HepG2 (cell line): Measurements from ENCODE around the gene DSN1. TPM values are rescaled to one million over a fixed set of nuclear protein-coding genes. Genes with fewer than 3 reads are reported as not detected.
A peak's percentile ranks its signal among the peaks of the same experiment; 100 is the strongest.

Experiments
- ATAC-seq: fragments of 200-7000 bp; cut with Tn5 transposase; 3 replicates; pipeline ENCODE4 v1.9.1; 2020; ENCODE audit warnings: mild to moderate bottlenecking, moderate library complexity
- BruUV-seq: library from RNA; stranded (reverse); fragments of 400-500 nt; replicated peaks from 2 replicates; lab custom pipeline; 2021; lab: Mats Ljungman, UMichigan
- CTCF ChIA-PET: fragments of 300-600 bp; formaldehyde crosslinking; extraction: SDS; loops from one replicate; lab custom pipeline; 2021; ENCODE audit warnings: low total read pairs, inconsistent platforms, low intra/inter-chr PET ratio; lab: Yijun Ruan, JAX
- POLR2A ChIA-PET: fragments of 350-600 bp; sonication (Branson Sonifier 250); formaldehyde crosslinking; loops from one replicate; lab custom pipeline; 2020; ENCODE audit warnings: antibody characterized with exemption, inconsistent platforms; lab: Yijun Ruan, JAX
- DNase-seq: peaks from one replicate; pipeline ENCODE4 v3.0.0-alpha.2; 2015; ENCODE audit warnings: low spot score
- FAIRE-seq: peaks from 3 replicates; lab custom pipeline; 2011; peaks lifted over from hg19 to GRCh38; lab: Jason Lieb, UNC
- H2AFZ ChIP-seq: one replicate; pipeline ENCODE4 v1.6.1; 2011; ENCODE audit warnings: low read length, inconsistent platforms
- H3K27ac ChIP-seq: fragments of 300-600 bp; 3 replicates; pipeline ENCODE4 v1.8.0; 2011; ENCODE audit warnings: mixed run types, mild to moderate bottlenecking, mixed read lengths, low read length, inconsistent platforms; ENCODE audit not compliant: insufficient read depth; ENCODE audit errors: extremely low read length
- H3K27me3 ChIP-seq, 2 experiments: fragments of 200-600 bp in 1 of 2; 2 replicates in 1 of 2; 3 replicates in 1 of 2; pipeline versions ENCODE4 v1.6.0 to v1.8.0; 2011; ENCODE audit warnings: low read length in 2 of 2, mild to moderate bottlenecking in 2 of 2, moderate library complexity in 2 of 2, inconsistent platforms in 1 of 2; ENCODE audit not compliant: insufficient read depth in 2 of 2, control insufficient read depth in 1 of 2
- H3K36me3 ChIP-seq, 2 experiments: fragments of 200-600 bp in 1 of 2; replicated peaks in 1 of 2; 2 replicates in 1 of 2; 3 replicates in 1 of 2; pipeline versions ENCODE4 v1.5.1 to v1.8.0; 2011; ENCODE audit warnings: low read length in 2 of 2, inconsistent platforms in 1 of 2; ENCODE audit not compliant: insufficient read depth in 2 of 2, control insufficient read depth in 1 of 2
- H3K4me1 ChIP-seq: 2 replicates; pipeline ENCODE4 v1.5.1; 2012; ENCODE audit warnings: low read length, inconsistent platforms; ENCODE audit not compliant: insufficient read depth
- H3K4me2 ChIP-seq: 2 replicates; pipeline ENCODE4 v1.6.0; 2011; ENCODE audit warnings: low read depth, low read length, inconsistent platforms
- H3K4me3 ChIP-seq, 3 experiments: fragments of 200-600 bp in 1 of 3; sonication (generic), shearing (Covaris generic) in 1 of 3; replicated peaks in 1 of 3; 2 replicates each; pipeline ENCODE4 v1.5.1; 2011 to 2016; ENCODE audit warnings: low read length in 3 of 3, inconsistent platforms in 2 of 3, low read depth in 2 of 3, mild to moderate bottlenecking in 2 of 3, control low read depth in 1 of 3, mixed read lengths in 1 of 3; ENCODE audit not compliant: insufficient read depth in 1 of 3
- H3K79me2 ChIP-seq: one replicate; pipeline ENCODE4 v1.6.1; 2011; ENCODE audit warnings: low read length, inconsistent platforms; ENCODE audit not compliant: insufficient read depth
- H3K9ac ChIP-seq: 2 replicates; pipeline ENCODE4 v1.6.0; 2011; ENCODE audit warnings: mild to moderate bottlenecking, low read depth, low read length, inconsistent platforms; ENCODE audit not compliant: insufficient read depth
- H3K9me3 ChIP-seq: 2 replicates; pipeline ENCODE4 v1.5.1; 2012; ENCODE audit warnings: mild to moderate bottlenecking, low read length
- H4K20me1 ChIP-seq: 2 replicates; pipeline ENCODE4 v1.6.0; 2011; ENCODE audit warnings: inconsistent platforms, mild to moderate bottlenecking, low read length, moderate library complexity; ENCODE audit not compliant: insufficient read depth
- DMAP1 ChIP-seq: IDR thresholded peaks from 2 replicates; pipeline ENCODE4 v1.6.1; 2016
- FOXK1 ChIP-seq: sonication (generic); formaldehyde crosslinking; IDR thresholded peaks from 2 replicates; pipeline ENCODE4 v1.4.0; 2020; ENCODE audit warnings: low read depth, missing genetic modification reagents, borderline replicate concordance
- HOXA3 ChIP-seq: sonication (generic); formaldehyde crosslinking; IDR thresholded peaks from 2 replicates; pipeline ENCODE4 v1.5.0; 2020; ENCODE audit warnings: missing genetic modification reagents
- MIER2 ChIP-seq: IDR thresholded peaks from 2 replicates; pipeline ENCODE4 v1.6.1; 2016; ENCODE audit warnings: missing biosample characterization, missing genetic modification reagents
- PHF20 ChIP-seq: sonication (generic); formaldehyde crosslinking; IDR thresholded peaks from 2 replicates; pipeline ENCODE4 v1.5.0; 2020; ENCODE audit warnings: mild to moderate bottlenecking, missing genetic modification reagents
- SAFB2 ChIP-seq: sonication (generic); formaldehyde crosslinking; IDR thresholded peaks from 2 replicates; pipeline ENCODE4 v1.5.1; 2020; ENCODE audit warnings: missing genetic modification reagents, low read depth, mild to moderate bottlenecking, borderline replicate concordance
- TOPORS ChIP-seq: sonication (generic); formaldehyde crosslinking; IDR thresholded peaks from 2 replicates; pipeline ENCODE4 v1.8.0; 2023; ENCODE audit warnings: mild to moderate bottlenecking, missing genetic modification reagents
- ZNF883 ChIP-seq: sonication (generic); formaldehyde crosslinking; IDR thresholded peaks from 2 replicates; pipeline ENCODE4 v1.5.1; 2020; ENCODE audit warnings: mild to moderate bottlenecking, missing genetic modification reagents; ENCODE audit errors: not compliant biosample characterization
- WGBS: methylation state at CpG from one replicate; pipeline ENCODE4 v1.1.6; 2017; ENCODE audit warnings: low lambda C conversion rate; 5-methylcytosine and 5-hydroxymethylcytosine counted together
- in situ Hi-C: cut with HindIII; loops from 2 replicates; pipeline ENCODE4 v1.10.0; 2017; ENCODE audit warnings: low pct_unique_long_range_greater_than_20kb; ENCODE audit not compliant: extremely low pct_ligation_motif_present
- intact Hi-C: fragments of 100-400 bp; cut with micrococcal nuclease; formaldehyde crosslinking; loops from one replicate; pipeline ENCODE4 v1.10.0; 2022; ENCODE audit not compliant: unreplicated experiment
- polyA plus RNA-seq, 8 experiments: library from polyadenylated mRNA; depleted of rRNA in 3 of 8; stranded (reverse) in 7 of 8; unstranded in 1 of 8; fragments of >200 nt; fragmentation: Illumina TruSeq in 4 of 8; extraction: Trizol in 4 of 8; gene quantifications; 2 replicates each; pipeline versions ENCODE4 v1.2.1 to v1.2.3, GENCODE V29; 2011 to 2016; ENCODE audit warnings: low read depth in 4 of 8, missing spikeins in 1 of 8, mixed read lengths in 1 of 8; ENCODE audit not compliant: insufficient read depth in 1 of 8
- total RNA-seq, 5 experiments: library from RNA; depleted of rRNA; stranded (reverse); fragments of >200 nt; fragmentation: Illumina TruSeq; extraction: Trizol; gene quantifications; 2 replicates each; pipeline ENCODE4 v1.2.3, GENCODE V29; 2016; ENCODE audit warnings: low read depth in 1 of 5
- TF ChIP-seq, protein P1 (sequence below): sonication (generic); formaldehyde crosslinking; IDR thresholded peaks from 2 replicates; pipeline ENCODE4 v1.4.0; 2020; ENCODE audit warnings: mild to moderate bottlenecking, missing genetic modification reagents
- TF ChIP-seq, protein P2 (sequence below), 2 experiments: IDR thresholded peaks; 2 replicates each; pipeline ENCODE4 v1.6.1; 2011 to 2012; ENCODE audit warnings: low read length in 2 of 2, borderline replicate concordance in 1 of 2, low read depth in 1 of 2, mild to moderate bottlenecking in 1 of 2, moderate library complexity in 1 of 2

Gene DSN1
- total and polyA plus RNA-seq, 2 of the 13 experiments (the other 11 are each of a cell fraction or from before 2014, with no cell fraction given): 18.7 to 53.7 TPM

DNA sequence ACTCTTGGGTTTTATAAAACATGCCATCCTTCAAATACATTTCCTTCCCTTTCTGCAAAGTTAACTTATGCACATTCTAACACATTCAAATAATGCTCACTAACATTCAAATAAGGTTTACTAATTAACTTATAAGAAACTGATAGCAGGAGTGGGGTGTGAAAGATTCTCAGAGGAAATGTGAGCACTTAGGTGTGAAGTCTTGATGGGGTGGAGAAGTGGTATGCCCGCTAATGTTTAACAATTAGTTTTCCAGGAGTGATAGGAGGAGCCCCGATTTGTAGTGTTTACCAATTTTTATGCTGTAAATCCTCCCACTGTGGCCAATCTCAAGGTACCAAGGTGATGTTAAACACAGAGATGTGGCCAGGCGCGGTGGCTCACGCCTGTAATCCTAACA, 18.3 kb upstream of the DSN1 start (continued):
- TF ChIP-seq, protein P1, sequence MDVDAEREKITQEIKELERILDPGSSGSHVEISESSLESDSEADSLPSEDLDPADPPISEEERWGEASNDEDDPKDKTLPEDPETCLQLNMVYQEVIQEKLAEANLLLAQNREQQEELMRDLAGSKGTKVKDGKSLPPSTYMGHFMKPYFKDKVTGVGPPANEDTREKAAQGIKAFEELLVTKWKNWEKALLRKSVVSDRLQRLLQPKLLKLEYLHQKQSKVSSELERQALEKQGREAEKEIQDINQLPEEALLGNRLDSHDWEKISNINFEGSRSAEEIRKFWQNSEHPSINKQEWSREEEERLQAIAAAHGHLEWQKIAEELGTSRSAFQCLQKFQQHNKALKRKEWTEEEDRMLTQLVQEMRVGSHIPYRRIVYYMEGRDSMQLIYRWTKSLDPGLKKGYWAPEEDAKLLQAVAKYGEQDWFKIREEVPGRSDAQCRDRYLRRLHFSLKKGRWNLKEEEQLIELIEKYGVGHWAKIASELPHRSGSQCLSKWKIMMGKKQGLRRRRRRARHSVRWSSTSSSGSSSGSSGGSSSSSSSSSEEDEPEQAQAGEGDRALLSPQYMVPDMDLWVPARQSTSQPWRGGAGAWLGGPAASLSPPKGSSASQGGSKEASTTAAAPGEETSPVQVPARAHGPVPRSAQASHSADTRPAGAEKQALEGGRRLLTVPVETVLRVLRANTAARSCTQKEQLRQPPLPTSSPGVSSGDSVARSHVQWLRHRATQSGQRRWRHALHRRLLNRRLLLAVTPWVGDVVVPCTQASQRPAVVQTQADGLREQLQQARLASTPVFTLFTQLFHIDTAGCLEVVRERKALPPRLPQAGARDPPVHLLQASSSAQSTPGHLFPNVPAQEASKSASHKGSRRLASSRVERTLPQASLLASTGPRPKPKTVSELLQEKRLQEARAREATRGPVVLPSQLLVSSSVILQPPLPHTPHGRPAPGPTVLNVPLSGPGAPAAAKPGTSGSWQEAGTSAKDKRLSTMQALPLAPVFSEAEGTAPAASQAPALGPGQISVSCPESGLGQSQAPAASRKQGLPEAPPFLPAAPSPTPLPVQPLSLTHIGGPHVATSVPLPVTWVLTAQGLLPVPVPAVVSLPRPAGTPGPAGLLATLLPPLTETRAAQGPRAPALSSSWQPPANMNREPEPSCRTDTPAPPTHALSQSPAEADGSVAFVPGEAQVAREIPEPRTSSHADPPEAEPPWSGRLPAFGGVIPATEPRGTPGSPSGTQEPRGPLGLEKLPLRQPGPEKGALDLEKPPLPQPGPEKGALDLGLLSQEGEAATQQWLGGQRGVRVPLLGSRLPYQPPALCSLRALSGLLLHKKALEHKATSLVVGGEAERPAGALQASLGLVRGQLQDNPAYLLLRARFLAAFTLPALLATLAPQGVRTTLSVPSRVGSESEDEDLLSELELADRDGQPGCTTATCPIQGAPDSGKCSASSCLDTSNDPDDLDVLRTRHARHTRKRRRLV: no peak
- no peak for TF ChIP-seq PHF20 (CRISPR knock-in tag)
- no peak for TF ChIP-seq TOPORS (CRISPR knock-in tag)
- no peak for TF ChIP-seq SAFB2
- no peak for TF ChIP-seq FOXK1 (CRISPR knock-in tag)
- TF ChIP-seq DMAP1: no peak
- TF ChIP-seq HOXA3 (CRISPR knock-in tag): no peak
- TF ChIP-seq, all 625 proteins: peak for 0

DNA sequence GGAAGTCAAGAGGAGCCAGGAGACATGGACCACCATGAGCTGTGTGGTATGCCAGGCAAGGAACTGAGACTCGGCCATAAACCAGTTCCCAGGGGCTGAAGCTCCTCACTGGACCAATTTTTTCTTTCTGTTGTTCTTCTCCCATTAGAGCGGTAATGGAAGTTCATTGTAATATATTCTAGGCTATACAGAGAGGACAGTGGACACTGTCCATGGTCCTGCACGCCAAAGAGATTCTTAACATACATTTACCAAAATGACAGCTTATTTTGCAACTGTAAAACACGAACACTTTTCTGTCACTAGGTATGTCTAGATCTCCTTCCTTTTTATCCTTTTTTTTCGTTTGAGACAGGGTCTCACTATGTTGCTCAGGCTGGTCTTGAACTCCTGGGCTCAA, 13.1 kb upstream of the DSN1 start:
- no peak for ATAC-seq
- Histone ChIP-seq H3K36me3 (peaks cover 15 to 38% of the 10 kb centered on the region in 2 experiments), H3K27me3 (no peaks in the 10 kb centered on the region), H3K4me1 (no peaks in the 10 kb centered on the region), H3K27ac (no peak overlapping the region), H3K9me3 (no peaks in the 10 kb centered on the region), H3K4me2 (no peak overlapping the region), H3K79me2 (no peaks in the 10 kb centered on the region), H4K20me1 (no peaks in the 10 kb centered on the region), H3K9ac (no peak overlapping the region), H2AFZ (no peak overlapping the region), H3K4me3 (no peak overlapping the region)
- in situ Hi-C loops: no loop called here
- no TSS peak for BruUV-seq
- POLR2A ChIA-PET: no interaction called here
- intact Hi-C loops: no loop called here
- 85% methylated on average over 5 of the region's 5 CpGs for WGBS
- TF ChIP-seq ZNF883 (CRISPR knock-in tag) (no peak), MIER2 (CRISPR knock-in tag) (peak; percentile 86)
- TF ChIP-seq, protein P2, sequence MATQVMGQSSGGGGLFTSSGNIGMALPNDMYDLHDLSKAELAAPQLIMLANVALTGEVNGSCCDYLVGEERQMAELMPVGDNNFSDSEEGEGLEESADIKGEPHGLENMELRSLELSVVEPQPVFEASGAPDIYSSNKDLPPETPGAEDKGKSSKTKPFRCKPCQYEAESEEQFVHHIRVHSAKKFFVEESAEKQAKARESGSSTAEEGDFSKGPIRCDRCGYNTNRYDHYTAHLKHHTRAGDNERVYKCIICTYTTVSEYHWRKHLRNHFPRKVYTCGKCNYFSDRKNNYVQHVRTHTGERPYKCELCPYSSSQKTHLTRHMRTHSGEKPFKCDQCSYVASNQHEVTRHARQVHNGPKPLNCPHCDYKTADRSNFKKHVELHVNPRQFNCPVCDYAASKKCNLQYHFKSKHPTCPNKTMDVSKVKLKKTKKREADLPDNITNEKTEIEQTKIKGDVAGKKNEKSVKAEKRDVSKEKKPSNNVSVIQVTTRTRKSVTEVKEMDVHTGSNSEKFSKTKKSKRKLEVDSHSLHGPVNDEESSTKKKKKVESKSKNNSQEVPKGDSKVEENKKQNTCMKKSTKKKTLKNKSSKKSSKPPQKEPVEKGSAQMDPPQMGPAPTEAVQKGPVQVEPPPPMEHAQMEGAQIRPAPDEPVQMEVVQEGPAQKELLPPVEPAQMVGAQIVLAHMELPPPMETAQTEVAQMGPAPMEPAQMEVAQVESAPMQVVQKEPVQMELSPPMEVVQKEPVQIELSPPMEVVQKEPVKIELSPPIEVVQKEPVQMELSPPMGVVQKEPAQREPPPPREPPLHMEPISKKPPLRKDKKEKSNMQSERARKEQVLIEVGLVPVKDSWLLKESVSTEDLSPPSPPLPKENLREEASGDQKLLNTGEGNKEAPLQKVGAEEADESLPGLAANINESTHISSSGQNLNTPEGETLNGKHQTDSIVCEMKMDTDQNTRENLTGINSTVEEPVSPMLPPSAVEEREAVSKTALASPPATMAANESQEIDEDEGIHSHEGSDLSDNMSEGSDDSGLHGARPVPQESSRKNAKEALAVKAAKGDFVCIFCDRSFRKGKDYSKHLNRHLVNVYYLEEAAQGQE (IDR thresholded peaks at IDR 0.05; ENCODE audit: borderline replicate concordance in 1 of 2, low read depth in 1 of 2, low read length in 2 of 2): peak; percentile 22 to 90
- no peak for DNase-seq
- FAIRE-seq: no peak
- CTCF ChIA-PET: no interaction called here
